Right atrium auricular region (tissue), 2 donors: ENCODE results near the gene PTPRA. TPM values are rescaled to one million over a fixed set of nuclear protein-coding genes. Genes with fewer than 3 reads are reported as not detected.
A peak's percentile ranks its signal among the peaks of the same experiment; 100 is the strongest.

Source experiments
- DNase-seq: peaks from one replicate; pipeline ENCODE4 v3.0.0-alpha.2; 2019; ENCODE audit warnings: low spot score
- H3K27ac ChIP-seq, 2 donors: fragments of 200-600 bp; sonication (generic); 1 replicate in 1 of 2; 2 replicates in 1 of 2; pipeline ENCODE4 v1.5.1; 2016 to 2019
- H3K27me3 ChIP-seq, 2 donors: fragments of 200-600 bp; sonication (generic); one replicate each; pipeline versions ENCODE4 v1.5.1 to v1.6.0; 2017 to 2019
- H3K36me3 ChIP-seq: fragments of 200-600 bp; sonication (generic); one replicate; pipeline ENCODE4 v1.5.1; 2016
- H3K4me1 ChIP-seq, 2 donors: fragments of 200-600 bp; sonication (generic); one replicate each; pipeline versions ENCODE4 v1.5.1 to v1.6.0; 2017 to 2019
- H3K4me3 ChIP-seq, 2 donors: fragments of 200-600 bp; sonication (generic); 1 replicate in 1 of 2; 2 replicates in 1 of 2; pipeline ENCODE4 v1.5.1; 2017 to 2019; ENCODE audit warnings: mild to moderate bottlenecking in 1 of 2, moderate library complexity in 1 of 2
- H3K9me3 ChIP-seq, 2 donors: fragments of 200-600 bp; sonication (generic); one replicate each; pipeline ENCODE4 v1.5.1; 2019
- CTCF ChIP-seq, 2 donors: fragments of 200-600 bp; sonication (generic); IDR thresholded peaks; one replicate each; pipeline ENCODE4 v1.5.1; 2019; ENCODE audit warnings: antibody characterized with exemption in 2 of 2
- total RNA-seq, 2 donors: library from RNA; depleted of rRNA; stranded (reverse); fragments of >200 nt; gene quantifications; one replicate each; pipeline ENCODE4 v1.1.0, GENCODE V29; 2016

PTPRA gene
- total RNA-seq, 2 donors from 2014 or later: 32.8 to 46.0 TPM

GRCh38 chr20:2867081-2867864, 6.0 kb upstream of the PTPRA start:
- TF ChIP-seq CTCF (IDR thresholded peaks at IDR 0.05): no peak
- H3K27ac ChIP-seq: no peak overlapping the region
- H3K36me3 ChIP-seq: peaks cover 27% of the 10 kb centered on the region
- H3K27me3 ChIP-seq: no peaks in the 10 kb centered on the region
- peak; percentile 58 for DNase-seq
- peaks cover 0 to 19% of the 10 kb centered on the region in 2 donors for H3K4me1 ChIP-seq
- H3K4me3 ChIP-seq: no peak overlapping the region
- H3K9me3 ChIP-seq: no peaks in the 10 kb centered on the region

GRCh38 chr20:2869381-2869780, 3.9 kb upstream of the PTPRA start:
- H3K9me3 ChIP-seq: no peaks in the 10 kb centered on the region
- peak; percentile 28 for DNase-seq
- peaks cover 0 to 30% of the 10 kb centered on the region in 2 donors for H3K4me1 ChIP-seq
- H3K27me3 ChIP-seq: no peaks in the 10 kb centered on the region
- H3K36me3 ChIP-seq: peaks cover 17% of the 10 kb centered on the region
- H3K27ac ChIP-seq: no peak overlapping the region
- no peak for TF ChIP-seq CTCF (IDR thresholded peaks at IDR 0.05)
- H3K4me3 ChIP-seq: no peak overlapping the region

GRCh38 chr20:2871111-2871465, 2.2 kb upstream of the PTPRA start:
- Histone ChIP-seq H3K36me3 (peaks cover 3% of the 10 kb centered on the region), H3K4me3 (no peak overlapping the region), H3K27ac (no peak overlapping the region), H3K4me1 (peaks cover 0 to 46% of the 10 kb centered on the region in 2 donors), H3K27me3 (no peaks in the 10 kb centered on the region), H3K9me3 (no peaks in the 10 kb centered on the region)
- no peak for TF ChIP-seq CTCF (IDR thresholded peaks at IDR 0.05)
- no peak for DNase-seq

- DNase-seq: no peak
- Histone ChIP-seq H3K4me3 (peak overlapping the region; percentile 92 to 98), H3K36me3 (no peaks in the 10 kb centered on the region), H3K27ac (peak overlapping the region in 1 of 2 donors; percentile 82), H3K27me3 (no peaks in the 10 kb centered on the region), H3K4me1 (peaks cover 0 to 50% of the 10 kb centered on the region in 2 donors), H3K9me3 (no peaks in the 10 kb centered on the region)
- no peak for TF ChIP-seq CTCF (IDR thresholded peaks at IDR 0.05)
Measured at GRCh38 chr20:2871661-2872458, 1.4 kb upstream of the PTPRA start.

- Histone ChIP-seq H3K4me1 (peaks cover 0 to 50% of the 10 kb centered on the region in 2 donors), H3K27me3 (no peaks in the 10 kb centered on the region), H3K27ac (peak overlapping the region in 1 of 2 donors; percentile 82), H3K36me3 (no peaks in the 10 kb centered on the region), H3K9me3 (no peaks in the 10 kb centered on the region), H3K4me3 (peak overlapping the region; percentile 92 to 98)
- TF ChIP-seq CTCF (IDR thresholded peaks at IDR 0.05): peak in 1 of 2 donors; percentile 46
- peak; percentile 70 for DNase-seq
Measured at GRCh38 chr20:2872459-2873009, 747 bp upstream of the PTPRA start.
